Prostate gland (tissue), 2 donors: ENCODE measurements around the gene ANO8. TPM values are rescaled to one million over a fixed set of nuclear protein-coding genes. Genes with fewer than 3 reads are reported as not detected.

Experiments used
- DNase-seq: peaks from one replicate; pipeline ENCODE4 v3.0.0-alpha.2; 2019; ENCODE audit warnings: low spot score
- H3K27ac ChIP-seq, 2 donors: fragments of 200-600 bp; sonication (generic); 2 replicates each; pipeline ENCODE4 v1.5.1; 2017 to 2019
- H3K27me3 ChIP-seq: fragments of 200-600 bp; sonication (generic); replicated peaks from 2 replicates; pipeline ENCODE4 v1.5.1; 2019; ENCODE audit not compliant: insufficient read depth
- H3K36me3 ChIP-seq, 2 donors: fragments of 200-600 bp; sonication (generic); 1 replicate in 1 of 2; 2 replicates in 1 of 2; pipeline versions ENCODE4 v1.5.1 to v1.8.1; 2017 to 2019
- H3K4me1 ChIP-seq: fragments of 200-600 bp; sonication (generic); replicated peaks from 2 replicates; pipeline ENCODE4 v1.5.1; 2019
- H3K4me3 ChIP-seq, 2 donors: fragments of 200-600 bp; sonication (generic); 2 replicates each; pipeline ENCODE4 v1.5.1; 2017 to 2019
- H3K9me3 ChIP-seq: fragments of 200-600 bp; sonication (generic); 2 replicates; pipeline ENCODE4 v1.5.1; 2017
- POLR2A ChIP-seq: fragments of 450-650 bp; IDR thresholded peaks from one replicate; pipeline ENCODE4 v1.6.1; 2016; ENCODE audit warnings: antibody characterized with exemption, mild to moderate bottlenecking
- POLR2AphosphoS5 ChIP-seq: sonication (generic); formaldehyde crosslinking; IDR thresholded peaks from one replicate; pipeline ENCODE4 v1.6.1; 2017; ENCODE audit warnings: antibody characterized with exemption
- WGBS: methylation state at CpG from one replicate; pipeline ENCODE4 v1.1.5; 2018; 5-methylcytosine and 5-hydroxymethylcytosine counted together
- intact Hi-C: fragments of 100-400 bp; cut with DNase I; formaldehyde crosslinking; loops from one replicate; pipeline ENCODE4 v1.14.2; 2022
- total RNA-seq, 2 donors: library from RNA; depleted of rRNA; stranded (reverse); fragments of >200 nt; gene quantifications; one replicate each; pipeline ENCODE4 v1.1.0, GENCODE V29; 2016
- TF ChIP-seq, protein P1 (sequence below), 4 experiments: fragments of 200-600 bp in 2 of 4; fragments of 450-650 bp in 2 of 4; sonication (generic) in 2 of 4; IDR thresholded peaks; 1 replicate in 3 of 4; 2 replicates in 1 of 4; pipeline ENCODE4 v1.5.1; 2016 to 2019; ENCODE audit warnings: antibody characterized with exemption in 4 of 4, mild to moderate bottlenecking in 2 of 4, moderate library complexity in 2 of 4

Gene ANO8
- total RNA-seq, 2 donors from 2014 or later = 9.8 to 10.1 TPM

DNA sequence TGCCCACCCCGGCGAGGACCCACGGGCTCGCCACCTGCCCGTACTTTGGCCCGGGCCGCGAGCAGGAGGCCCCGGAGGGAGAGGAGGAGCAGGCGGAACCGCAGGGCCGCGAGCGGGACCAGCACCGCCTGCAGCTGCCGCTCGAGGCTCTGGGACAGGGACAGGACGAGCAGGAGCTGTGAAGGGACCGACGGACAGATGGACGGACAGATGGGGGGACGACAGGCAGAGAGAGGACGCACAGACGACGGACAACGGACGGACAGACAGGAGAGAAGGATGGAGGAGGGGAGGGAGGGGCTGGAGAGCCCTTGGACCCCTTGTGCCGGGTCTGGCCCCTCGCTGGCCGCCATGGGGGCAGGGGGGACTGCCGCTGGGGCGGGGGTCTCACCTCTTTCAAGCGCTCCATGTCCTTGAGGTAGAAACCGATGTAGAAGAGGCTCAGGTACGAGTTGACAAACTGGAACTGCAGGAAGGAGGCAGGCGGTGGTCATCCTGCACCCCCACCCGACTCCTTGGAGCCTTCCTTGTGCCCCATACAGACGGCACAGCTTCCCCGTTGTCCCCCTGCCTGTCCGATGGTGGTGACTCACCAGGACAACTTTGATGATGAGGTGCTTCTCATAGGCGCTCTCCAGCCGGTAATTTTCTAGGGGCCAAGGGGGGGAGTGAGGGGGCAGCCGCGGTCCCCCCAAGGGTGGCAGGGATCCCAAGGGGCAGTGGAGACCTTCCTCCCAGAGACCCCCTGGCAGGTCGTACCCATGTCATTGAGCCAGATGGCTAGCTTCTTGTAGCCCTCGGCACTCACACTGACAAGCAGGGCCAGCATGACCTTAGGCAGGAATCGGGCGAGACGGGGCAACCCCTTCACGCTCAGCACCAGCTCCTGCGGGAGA lies 5.0 kb downstream of the ANO8 start:
- Histone ChIP-seq H3K36me3 (no peaks in the 10 kb centered on the region), H3K27ac (no peak overlapping the region), H3K27me3 (no peaks in the 10 kb centered on the region), H3K9me3 (no peaks in the 10 kb centered on the region), H3K4me3 (no peak overlapping the region), H3K4me1 (peaks cover 9% of the 10 kb centered on the region)
- TF ChIP-seq, protein P1, sequence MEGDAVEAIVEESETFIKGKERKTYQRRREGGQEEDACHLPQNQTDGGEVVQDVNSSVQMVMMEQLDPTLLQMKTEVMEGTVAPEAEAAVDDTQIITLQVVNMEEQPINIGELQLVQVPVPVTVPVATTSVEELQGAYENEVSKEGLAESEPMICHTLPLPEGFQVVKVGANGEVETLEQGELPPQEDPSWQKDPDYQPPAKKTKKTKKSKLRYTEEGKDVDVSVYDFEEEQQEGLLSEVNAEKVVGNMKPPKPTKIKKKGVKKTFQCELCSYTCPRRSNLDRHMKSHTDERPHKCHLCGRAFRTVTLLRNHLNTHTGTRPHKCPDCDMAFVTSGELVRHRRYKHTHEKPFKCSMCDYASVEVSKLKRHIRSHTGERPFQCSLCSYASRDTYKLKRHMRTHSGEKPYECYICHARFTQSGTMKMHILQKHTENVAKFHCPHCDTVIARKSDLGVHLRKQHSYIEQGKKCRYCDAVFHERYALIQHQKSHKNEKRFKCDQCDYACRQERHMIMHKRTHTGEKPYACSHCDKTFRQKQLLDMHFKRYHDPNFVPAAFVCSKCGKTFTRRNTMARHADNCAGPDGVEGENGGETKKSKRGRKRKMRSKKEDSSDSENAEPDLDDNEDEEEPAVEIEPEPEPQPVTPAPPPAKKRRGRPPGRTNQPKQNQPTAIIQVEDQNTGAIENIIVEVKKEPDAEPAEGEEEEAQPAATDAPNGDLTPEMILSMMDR (IDR thresholded peaks at IDR 0.05) = no peak
- intact Hi-C loops = no loop called here
- no peak for DNase-seq
- WGBS = 63% methylated on average over 47 of the region's 51 CpGs

DNA sequence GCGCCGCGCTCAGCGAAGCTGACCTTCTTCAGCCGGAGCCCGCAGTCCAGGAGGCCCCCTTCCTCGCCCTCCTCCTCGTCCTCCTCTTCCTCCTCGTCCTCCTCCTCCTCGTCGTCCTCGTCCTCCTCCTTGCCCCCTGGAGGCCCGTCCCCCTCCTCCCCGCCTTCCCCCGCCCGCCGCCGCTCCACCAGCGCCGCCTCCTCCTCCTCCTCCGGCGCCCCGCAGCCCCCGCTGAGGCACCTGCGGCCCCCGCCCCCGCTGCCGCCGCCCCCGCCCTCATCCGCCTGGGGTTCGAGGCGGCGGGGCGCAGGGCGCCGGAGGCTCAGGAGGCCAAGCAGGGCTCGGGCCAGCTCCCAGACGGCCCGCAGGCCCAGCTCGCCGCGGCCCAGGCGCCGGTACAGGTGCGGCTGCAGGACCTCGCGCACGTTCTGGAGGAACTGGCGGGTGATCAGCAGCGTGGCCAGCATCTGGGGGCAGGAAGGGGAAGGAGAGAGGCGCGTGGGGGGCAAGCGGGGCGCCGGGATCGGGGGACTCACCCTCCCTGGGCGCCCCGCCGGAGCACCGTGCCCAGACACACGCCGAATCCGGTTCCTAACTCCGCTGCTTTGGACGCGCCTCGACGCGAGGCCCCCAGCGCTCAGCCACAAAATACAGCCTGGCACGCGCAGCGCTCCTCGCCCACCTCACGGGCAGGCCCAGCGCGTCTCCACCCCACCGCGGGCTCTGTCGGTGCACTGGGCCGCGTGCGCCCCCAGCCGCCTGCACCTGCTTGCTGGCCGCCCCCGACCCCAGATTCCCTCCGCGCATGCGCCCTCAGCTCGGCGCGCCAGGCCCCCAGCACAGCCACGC lies 5.9 kb downstream of the ANO8 start:
- intact Hi-C loops = no loop called here
- no peaks in the 10 kb centered on the region for H3K36me3 ChIP-seq
- no peaks in the 10 kb centered on the region for H3K9me3 ChIP-seq
- 21% methylated on average over 57 of the region's 94 CpGs for WGBS
- H3K27me3 ChIP-seq = no peaks in the 10 kb centered on the region
- DNase-seq = no peak
- peaks cover 9% of the 10 kb centered on the region for H3K4me1 ChIP-seq
- H3K27ac ChIP-seq = peak overlapping the region; percentile 81 to 91
- peak overlapping the region; percentile 26 to 40 for H3K4me3 ChIP-seq
- TF ChIP-seq, protein P1 (IDR thresholded peaks at IDR 0.05) = no peak
- TF ChIP-seq POLR2A = no peak
- no peak for TF ChIP-seq POLR2AphosphoS5

DNA sequence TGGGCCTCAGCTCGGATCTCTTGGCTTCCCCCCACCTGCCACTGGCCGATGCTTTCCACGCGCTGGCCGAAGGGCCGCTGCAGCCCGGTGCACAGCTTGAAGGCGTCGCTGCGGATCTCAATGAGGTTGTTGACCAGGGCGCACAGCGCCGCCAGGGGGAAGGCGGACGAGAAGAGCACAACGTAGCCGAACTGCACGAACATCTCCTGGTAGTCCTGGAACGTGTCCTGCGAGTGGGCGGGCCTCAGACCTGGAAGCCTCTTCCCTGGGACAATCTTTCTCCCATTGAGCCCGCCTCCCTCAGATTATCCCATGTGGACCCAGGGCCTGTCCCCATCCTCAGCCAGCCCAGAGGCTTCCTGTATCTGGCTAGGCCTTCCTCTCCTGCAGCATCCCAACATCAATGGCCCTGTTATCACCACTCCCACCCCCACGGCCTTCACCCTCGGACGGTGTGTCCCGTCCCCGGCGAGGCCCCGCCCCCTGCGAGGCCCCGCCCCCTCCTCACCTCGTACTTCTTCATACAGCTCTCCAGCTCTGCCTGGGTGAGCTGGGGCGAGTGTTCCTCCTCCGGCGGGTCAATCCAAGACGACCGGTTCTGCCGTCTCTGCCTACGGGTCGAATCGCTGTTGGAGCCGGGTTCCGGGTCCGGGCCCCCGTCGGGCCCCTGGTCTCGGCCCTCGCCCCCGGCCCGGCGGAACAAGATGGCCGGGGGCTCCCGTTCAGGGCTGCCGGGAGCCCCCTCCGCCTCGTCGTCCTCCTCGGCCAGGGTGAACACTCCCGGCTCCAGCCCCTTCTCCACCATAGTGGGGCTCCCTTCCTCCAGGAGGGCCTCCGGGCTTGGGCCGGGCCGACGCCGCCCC lies 6.8 kb downstream of the ANO8 start:
- 23% methylated on average over 62 of the region's 64 CpGs for WGBS
- intact Hi-C loops = no loop called here
- DNase-seq = peak; percentile 90
- H3K4me1 ChIP-seq = peaks cover 9% of the 10 kb centered on the region
- H3K36me3 ChIP-seq = no peaks in the 10 kb centered on the region
- H3K9me3 ChIP-seq = no peaks in the 10 kb centered on the region
- H3K27me3 ChIP-seq = no peaks in the 10 kb centered on the region
- H3K4me3 ChIP-seq = peak overlapping the region; percentile 26 to 40
- TF ChIP-seq POLR2AphosphoS5 (peak; percentile 63), POLR2A (peak; percentile 18)
- TF ChIP-seq, protein P1 (IDR thresholded peaks at IDR 0.05) = peak; percentile 28 to 77 (median 55)
- peak overlapping the region; percentile 81 to 91 for H3K27ac ChIP-seq

DNA sequence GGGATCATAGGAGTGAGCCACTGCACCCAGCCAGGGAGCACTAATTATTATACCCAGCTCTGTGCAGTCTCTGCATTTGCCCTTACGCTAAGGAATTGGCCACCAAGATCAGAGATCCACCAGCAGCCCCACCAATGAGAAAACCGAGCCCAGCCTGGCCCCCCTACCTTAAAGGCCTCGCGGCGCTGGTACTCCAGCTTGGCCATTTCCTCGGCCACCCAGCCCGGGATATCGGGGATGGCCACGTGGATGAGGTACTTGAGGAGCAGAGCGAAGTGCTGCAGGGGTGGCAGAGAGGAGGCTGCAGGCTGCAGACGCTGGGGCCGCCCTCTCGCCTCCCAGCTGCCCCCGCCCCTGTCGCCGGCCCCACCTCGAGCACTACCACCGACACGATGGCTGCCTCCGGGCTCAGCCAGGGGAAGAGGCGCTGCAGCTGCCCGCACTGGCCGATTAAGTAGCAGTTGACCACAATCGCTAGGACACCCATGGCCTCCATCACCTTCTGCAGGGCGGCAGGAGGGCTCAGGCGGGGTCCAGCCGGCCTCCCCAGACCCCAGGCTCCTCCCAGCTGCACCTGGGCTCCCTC lies 7.5 kb downstream of the ANO8 start:
- H3K4me3 ChIP-seq = no peak overlapping the region
- TF ChIP-seq, protein P1 (IDR thresholded peaks at IDR 0.05) = no peak
- TF ChIP-seq POLR2AphosphoS5 (no peak), POLR2A (no peak)
- peaks cover 9% of the 10 kb centered on the region for H3K4me1 ChIP-seq
- peak overlapping the region; percentile 81 to 91 for H3K27ac ChIP-seq
- intact Hi-C loops = no loop called here
- no peaks in the 10 kb centered on the region for H3K27me3 ChIP-seq
- DNase-seq = no peak
- no peaks in the 10 kb centered on the region for H3K36me3 ChIP-seq
- WGBS = 90% methylated on average over 15 of the region's 27 CpGs
- H3K9me3 ChIP-seq = no peaks in the 10 kb centered on the region
